ENCODE data around the gene PLXNA4.

Gene PLXNA4

DNA sequence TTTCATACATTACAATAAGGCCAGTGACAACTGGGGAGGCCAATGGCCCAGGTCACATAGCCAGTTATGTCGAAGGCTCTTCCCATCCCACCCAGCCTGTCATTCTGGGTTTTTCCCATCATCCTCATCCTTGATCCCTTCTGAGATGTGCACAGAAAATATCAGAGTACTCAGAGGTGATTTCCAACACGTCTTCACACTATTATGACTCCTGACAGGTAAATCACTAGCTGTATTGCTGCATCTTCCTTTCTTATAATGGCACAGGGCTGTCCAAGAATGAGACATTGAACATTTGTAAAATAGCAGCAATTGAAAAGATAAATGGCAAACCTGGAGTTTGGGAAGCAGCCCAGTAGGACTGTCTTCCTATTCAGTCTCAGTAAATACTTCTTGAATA, 159.9 kb downstream of the PLXNA4 start:
- DNase-seq (ENCODE audit: low read depth): no peak
- no peak overlapping the region for H3K4me3 ChIP-seq (ENCODE audit: low read depth, low read length)
- in situ Hi-C loops (cut with HindIII; ENCODE audit: low sequenced_read_pairs): no loop called here
- TF ChIP-seq, protein P1, sequence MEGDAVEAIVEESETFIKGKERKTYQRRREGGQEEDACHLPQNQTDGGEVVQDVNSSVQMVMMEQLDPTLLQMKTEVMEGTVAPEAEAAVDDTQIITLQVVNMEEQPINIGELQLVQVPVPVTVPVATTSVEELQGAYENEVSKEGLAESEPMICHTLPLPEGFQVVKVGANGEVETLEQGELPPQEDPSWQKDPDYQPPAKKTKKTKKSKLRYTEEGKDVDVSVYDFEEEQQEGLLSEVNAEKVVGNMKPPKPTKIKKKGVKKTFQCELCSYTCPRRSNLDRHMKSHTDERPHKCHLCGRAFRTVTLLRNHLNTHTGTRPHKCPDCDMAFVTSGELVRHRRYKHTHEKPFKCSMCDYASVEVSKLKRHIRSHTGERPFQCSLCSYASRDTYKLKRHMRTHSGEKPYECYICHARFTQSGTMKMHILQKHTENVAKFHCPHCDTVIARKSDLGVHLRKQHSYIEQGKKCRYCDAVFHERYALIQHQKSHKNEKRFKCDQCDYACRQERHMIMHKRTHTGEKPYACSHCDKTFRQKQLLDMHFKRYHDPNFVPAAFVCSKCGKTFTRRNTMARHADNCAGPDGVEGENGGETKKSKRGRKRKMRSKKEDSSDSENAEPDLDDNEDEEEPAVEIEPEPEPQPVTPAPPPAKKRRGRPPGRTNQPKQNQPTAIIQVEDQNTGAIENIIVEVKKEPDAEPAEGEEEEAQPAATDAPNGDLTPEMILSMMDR (IDR thresholded peaks at IDR 0.05; ENCODE audit: low read depth, low read length, missing control alignments): no peak

DNA sequence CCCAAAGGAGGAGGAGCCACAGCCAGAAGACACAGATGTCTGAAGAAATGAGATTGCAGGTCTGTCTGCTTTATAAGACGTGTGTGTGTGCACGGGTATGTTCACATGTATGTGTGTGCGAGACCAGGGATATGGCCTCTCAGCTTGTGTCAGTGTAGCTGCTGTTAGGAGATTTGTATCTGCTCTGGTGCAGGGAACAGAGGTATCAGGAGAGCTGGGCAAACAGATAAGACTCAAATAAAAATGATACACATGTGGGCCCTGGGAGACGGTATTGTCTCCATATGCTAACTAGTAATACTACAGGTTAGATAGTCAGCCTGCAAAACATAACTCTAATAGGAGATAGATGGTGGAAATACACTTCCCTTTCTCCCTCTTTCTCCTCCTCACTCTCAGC, 161.0 kb downstream of the PLXNA4 start:
- no peak overlapping the region for H3K4me3 ChIP-seq (ENCODE audit: low read depth, low read length)
- DNase-seq (ENCODE audit: low read depth): no peak
- TF ChIP-seq, protein P1 (IDR thresholded peaks at IDR 0.05; ENCODE audit: low read depth, low read length, missing control alignments): no peak
- in situ Hi-C loops (cut with HindIII; ENCODE audit: low sequenced_read_pairs): no loop called here

DNA sequence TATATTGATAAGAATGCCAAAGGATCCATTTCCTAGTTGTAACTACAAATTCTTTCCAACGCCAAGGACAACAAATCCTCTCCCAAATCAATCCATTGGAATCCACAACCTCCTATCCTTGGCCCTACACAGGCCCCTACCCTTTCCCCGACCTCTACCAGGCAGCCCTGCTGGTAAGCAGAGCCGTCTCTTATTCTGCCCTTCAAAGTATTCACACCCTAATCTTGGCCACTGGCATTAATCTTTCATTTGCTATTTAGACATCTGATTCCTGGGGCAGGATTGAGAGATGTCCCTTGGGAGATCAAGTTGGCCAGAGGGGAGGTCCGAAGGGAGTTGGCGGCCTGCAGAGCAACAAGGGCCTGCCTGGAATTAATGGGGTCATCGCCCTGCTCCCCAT, 161.4 kb downstream of the PLXNA4 start:
- DNase-seq (ENCODE audit: low read depth): no peak
- no peak overlapping the region for H3K4me3 ChIP-seq (ENCODE audit: low read depth, low read length)
- in situ Hi-C loops (cut with HindIII; ENCODE audit: low sequenced_read_pairs): no loop called here
- TF ChIP-seq, protein P1 (IDR thresholded peaks at IDR 0.05; ENCODE audit: low read depth, low read length, missing control alignments): no peak

DNA sequence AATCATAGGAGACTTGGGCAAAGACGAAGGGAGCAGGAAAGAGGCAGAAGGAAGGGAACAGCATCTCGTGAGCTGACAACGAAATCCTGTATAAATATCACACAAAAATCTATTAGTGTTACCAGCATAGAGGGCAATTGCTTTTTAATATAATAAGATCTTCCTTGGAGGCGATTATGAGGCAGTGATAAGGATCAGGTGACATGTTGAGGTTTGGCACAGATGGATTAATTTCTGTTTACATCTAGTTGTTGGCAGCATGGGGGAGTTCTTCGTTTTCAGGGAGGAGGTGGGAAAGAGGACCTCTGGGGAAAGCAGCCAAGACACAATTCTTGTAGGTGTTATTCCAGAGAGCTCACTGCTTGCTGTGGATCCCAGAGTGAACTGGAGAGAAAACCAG, 163.8 kb downstream of the PLXNA4 start:
- H3K4me3 ChIP-seq (ENCODE audit: low read depth, low read length): no peak overlapping the region
- no peak for DNase-seq (ENCODE audit: low read depth)
- in situ Hi-C loops (cut with HindIII; ENCODE audit: low sequenced_read_pairs): no loop called here
- TF ChIP-seq, protein P1 (IDR thresholded peaks at IDR 0.05; ENCODE audit: low read depth, low read length, missing control alignments): no peak

DNA sequence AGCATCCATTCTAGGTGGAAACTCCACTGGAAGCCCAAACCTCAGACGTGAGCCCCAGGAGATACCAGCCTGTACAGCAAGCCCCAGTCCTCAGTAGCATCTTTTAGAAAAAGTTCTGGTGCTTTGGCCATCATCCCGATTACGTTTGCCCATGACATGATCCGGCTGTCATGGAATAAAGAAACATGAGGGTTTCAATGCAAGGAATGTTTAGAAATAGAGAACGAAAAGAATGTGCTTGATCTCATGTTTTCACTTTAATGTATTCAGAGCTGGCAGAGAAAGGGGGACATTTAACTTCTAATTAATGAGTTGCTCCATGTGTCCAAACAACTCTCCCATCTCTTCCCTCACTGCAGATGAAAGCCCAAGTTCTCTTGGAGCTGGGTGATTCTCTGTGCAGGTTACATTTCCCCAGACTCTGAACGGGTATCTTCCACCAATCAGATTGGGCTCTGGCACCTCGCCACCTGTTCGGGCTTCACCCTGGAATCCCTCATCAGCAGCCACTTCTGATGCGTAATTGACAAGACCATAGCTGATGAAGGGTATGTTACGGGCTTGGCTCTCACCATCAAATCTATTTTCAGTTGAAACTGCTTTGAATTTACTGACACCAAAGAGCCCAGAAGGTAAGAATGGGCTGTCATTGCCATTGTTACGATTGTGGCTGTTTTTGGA, 165.3 kb downstream of the PLXNA4 start:
- DNase-seq (ENCODE audit: low read depth): no peak
- in situ Hi-C loops (cut with HindIII; ENCODE audit: low sequenced_read_pairs): no loop called here
- no peak overlapping the region for H3K4me3 ChIP-seq (ENCODE audit: low read depth, low read length)
- TF ChIP-seq, protein P1 (IDR thresholded peaks at IDR 0.05; ENCODE audit: low read depth, low read length, missing control alignments): no peak

DNA sequence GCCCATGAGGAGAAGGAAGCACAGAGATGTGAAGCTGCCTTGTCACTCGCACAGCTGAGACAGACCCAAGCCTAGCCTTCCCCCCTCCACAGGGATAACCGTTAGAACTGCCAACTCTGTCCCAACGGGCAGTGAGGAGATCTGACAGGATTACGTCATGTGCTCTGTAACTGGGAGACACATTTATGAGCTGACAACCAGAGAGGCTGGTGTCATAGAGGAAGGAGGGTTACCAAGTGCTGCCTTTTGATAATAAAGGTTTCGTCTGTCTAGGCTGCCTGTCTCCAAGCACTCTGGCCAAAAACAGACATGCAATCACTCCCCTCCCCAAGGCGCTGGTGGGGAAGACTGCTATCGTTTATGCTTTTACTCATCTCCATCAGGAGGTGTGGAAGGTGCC, 165.9 kb downstream of the PLXNA4 start:
- no peak overlapping the region for H3K4me3 ChIP-seq (ENCODE audit: low read depth, low read length)
- no peak for DNase-seq (ENCODE audit: low read depth)
- in situ Hi-C loops (cut with HindIII; ENCODE audit: low sequenced_read_pairs): no loop called here
- TF ChIP-seq, protein P1 (IDR thresholded peaks at IDR 0.05; ENCODE audit: low read depth, low read length, missing control alignments): no peak
